Measurements from ENCODE around the gene SLC7A6OS.
A peak's percentile ranks its signal among the peaks of the same experiment; 100 is the strongest.

The SLC7A6OS gene

GRCh38 chr16:68310437-68310773 lies 341 bp downstream of the SLC7A6OS start:
- TF ChIP-seq ZFX (IDR thresholded peaks at IDR 0.05; ENCODE audit: borderline replicate concordance) (no peak), CTCF (IDR thresholded peaks at IDR 0.05) (no peak)
- H3K27ac ChIP-seq: peak overlapping the region; percentile 72

GRCh38 chr16:68309799-68310198 lies 947 bp downstream of the SLC7A6OS start:
- H3K27ac ChIP-seq: peak overlapping the region; percentile 72; the same call in 1 of the 2 replicates
- TF ChIP-seq CTCF (IDR thresholded peaks at IDR 0.05) (no peak), ZFX (IDR thresholded peaks at IDR 0.05; ENCODE audit: borderline replicate concordance) (no peak)

DNA sequence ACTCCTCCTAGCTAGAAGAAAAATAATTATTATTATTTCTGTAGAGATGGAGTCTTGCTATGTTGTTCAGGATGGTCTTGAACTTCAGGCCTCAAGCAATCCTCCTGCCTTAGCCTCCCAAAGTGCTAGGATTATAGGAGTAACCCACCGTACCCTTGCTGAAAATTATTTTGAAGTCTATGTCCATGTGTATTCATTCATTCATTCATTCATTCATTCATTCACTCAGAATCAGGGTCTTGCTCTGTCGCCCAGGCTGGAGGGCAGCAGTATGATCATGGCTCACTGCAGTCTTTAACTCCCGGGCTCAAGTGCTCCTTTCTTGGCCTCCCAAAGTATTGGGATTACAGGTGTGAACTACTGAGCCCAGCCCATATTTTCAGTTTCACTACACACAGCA lies 4.1 kb downstream of the SLC7A6OS start:
- TF ChIP-seq ZFX (IDR thresholded peaks at IDR 0.05; ENCODE audit: borderline replicate concordance): no peak
- TF ChIP-seq CTCF (IDR thresholded peaks at IDR 0.05): no peak
- H3K27ac ChIP-seq: no peak overlapping the region

DNA sequence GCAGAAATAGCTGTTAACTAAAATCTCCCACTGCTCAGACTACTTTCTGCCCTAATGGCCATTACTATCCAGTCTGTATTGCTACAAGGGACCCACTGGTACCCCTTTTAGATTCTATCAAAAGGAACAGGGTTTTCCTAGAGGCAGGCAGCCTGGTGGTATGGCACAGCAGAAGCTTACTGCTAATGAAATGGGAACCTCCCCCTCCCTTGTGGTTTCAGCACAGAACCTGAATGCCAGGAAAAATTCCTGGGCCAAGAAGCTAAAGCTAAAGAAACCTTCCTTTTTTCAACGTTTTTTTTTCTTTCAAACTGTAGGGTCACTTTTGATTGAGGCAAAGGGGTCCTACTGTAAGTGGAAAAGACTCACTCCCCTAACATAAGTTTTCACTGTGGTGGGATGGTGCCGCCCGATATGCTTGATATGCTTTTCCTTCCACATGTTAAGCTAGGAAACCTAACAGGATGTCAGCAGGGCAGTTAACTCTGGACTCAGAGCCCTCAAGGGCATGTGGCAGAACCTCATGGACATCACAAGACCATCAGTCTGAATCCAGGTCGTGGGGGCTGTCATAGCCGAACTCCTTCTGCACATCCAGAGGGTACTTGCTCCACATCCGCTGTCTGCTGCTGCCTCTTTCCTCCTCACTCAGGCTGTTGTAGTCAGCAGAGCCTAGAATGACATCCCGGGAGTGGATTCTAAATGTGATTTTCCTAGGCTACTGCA lies 9.8 kb downstream of the SLC7A6OS start:
- no peak overlapping the region for H3K27ac ChIP-seq
- TF ChIP-seq CTCF (IDR thresholded peaks at IDR 0.05) (no peak), ZFX (IDR thresholded peaks at IDR 0.05; ENCODE audit: borderline replicate concordance) (no peak)

DNA sequence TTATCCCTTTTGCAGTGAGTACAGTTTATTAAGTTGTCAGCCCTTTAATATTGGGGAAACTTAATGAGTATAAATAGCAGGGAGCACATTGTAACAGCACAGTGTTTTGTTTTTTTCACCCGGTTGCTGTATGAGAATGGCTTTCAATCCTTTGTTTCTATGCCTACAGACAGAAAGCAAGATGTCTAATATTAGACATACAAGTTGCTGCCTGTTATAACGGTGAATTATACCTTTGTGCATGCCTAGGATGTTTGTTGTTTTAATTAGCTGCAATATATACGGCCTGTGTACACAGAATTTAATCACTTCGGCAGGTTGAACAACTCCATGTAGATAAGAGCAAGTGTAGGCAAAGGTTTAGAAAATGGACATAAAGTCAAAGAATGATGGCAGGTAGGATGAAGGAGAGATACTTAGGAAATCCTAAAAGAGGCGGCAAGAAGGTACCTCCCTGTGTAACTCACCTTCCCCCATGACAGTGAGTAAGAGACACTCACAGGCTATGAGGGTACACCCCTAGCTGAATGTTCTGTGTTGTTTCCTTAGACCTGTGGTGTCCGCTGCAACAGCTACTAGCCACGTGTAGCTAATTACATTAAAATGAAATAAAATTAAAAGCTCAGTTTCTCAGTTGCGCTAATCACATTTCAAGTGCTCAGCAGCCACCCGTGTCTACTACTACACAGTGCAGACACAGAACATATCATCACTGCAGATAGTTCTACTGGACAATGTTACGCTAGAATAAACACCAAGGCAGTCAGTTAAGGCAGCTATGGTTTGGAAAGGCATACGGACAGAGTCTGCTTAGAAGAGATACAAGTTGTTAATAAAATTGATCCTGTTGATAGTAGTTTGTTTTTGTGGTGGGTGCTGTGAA lies 10.9 kb downstream of the SLC7A6OS start:
- TF ChIP-seq CTCF (IDR thresholded peaks at IDR 0.05) (no peak), ZFX (IDR thresholded peaks at IDR 0.05; ENCODE audit: borderline replicate concordance) (no peak)
- H3K27ac ChIP-seq: no peak overlapping the region

- TF ChIP-seq CTCF (IDR thresholded peaks at IDR 0.05) (no peak), ZFX (IDR thresholded peaks at IDR 0.05; ENCODE audit: borderline replicate concordance) (no peak)
- H3K27ac ChIP-seq: peak overlapping the region; percentile 25; the same call in 1 of the 2 replicates
Measured at GRCh38 chr16:68298907-68299561, 11.7 kb downstream of the SLC7A6OS start.

All from 22Rv1 (cell line).